Measurements from ENCODE around the gene LIF. TPM values are rescaled to one million over a fixed set of nuclear protein-coding genes. Genes with fewer than 3 reads are reported as not detected.

LIF gene
- total and polyA plus RNA-seq, 2 of the 4 experiments (the other 2 are of a cell fraction) = 130 to 214 TPM

DNA sequence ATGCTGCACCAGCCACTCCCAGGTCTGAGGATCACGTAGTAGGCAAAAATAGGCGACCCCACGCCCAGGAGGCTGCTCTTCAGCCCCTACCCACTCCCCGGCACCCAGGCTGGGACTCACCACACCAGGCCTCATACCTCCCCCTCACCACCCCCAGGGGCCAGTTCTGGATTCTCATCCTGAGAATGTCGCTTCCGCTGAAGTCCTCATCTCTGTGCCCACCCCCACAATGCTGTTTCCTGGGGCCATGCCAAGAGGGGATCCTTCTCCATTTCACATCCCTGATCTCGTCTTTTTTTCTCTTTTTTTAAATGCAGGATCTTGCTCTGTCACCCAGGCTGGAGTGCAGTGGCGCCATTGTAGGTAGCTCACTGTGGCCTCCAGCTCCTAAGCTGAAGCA lies 21.8 kb upstream of the LIF start:
- ATAC-seq (ENCODE audit: low read depth) (no peak), DNase-seq (no peak)
- Histone ChIP-seq H3K14ac (replicated peaks; ENCODE audit: low read depth, low read length) (no peak overlapping the region), H4K8ac (ENCODE audit: low read depth in 2 of 2, low read length in 2 of 2) (no peak overlapping the region), H3K9me3 (ENCODE audit: control insufficient read depth, insufficient read depth, low read length) (no peaks in the 10 kb centered on the region), H3K36me3 (ENCODE audit: control insufficient read depth, insufficient read depth, low read length) (no peaks in the 10 kb centered on the region), H3K4me2 (ENCODE audit: low read depth, low read length) (no peak overlapping the region), H4K5ac (ENCODE audit: low read depth, low read length) (no peak overlapping the region), H2AK5ac (ENCODE audit: low read depth, low read length) (no peak overlapping the region), H3K79me1 (ENCODE audit: low read depth in 1 of 2, low read length in 2 of 2) (no peaks in the 10 kb centered on the region), H3K4ac (ENCODE audit: low read depth, low read length) (no peak overlapping the region), H2BK120ac (ENCODE audit: low read depth, low read length) (no peak overlapping the region), H2AFZ (replicated peaks; ENCODE audit: low read length, poor library complexity) (no peak overlapping the region), H3K27me3 (ENCODE audit: control insufficient read depth, insufficient read depth, low read length) (no peaks in the 10 kb centered on the region), H3K9me1 (ENCODE audit: insufficient read depth, low read length) (no peaks in the 10 kb centered on the region; the same call in 1 of the 2 replicates), H2BK15ac (ENCODE audit: low read depth, low read length) (no peak overlapping the region), H3K18ac (ENCODE audit: low read depth, low read length) (no peak overlapping the region), H3K9ac (ENCODE audit: low read depth, low read length) (no peak overlapping the region), H3K27ac (ENCODE audit: insufficient read depth, low read length) (no peak overlapping the region), H4K20me1 (ENCODE audit: insufficient read depth, low read length) (no peaks in the 10 kb centered on the region), H2AK9ac (replicated peaks; ENCODE audit: low read depth, low read length, poor library complexity) (no peak overlapping the region), H3K4me1 (ENCODE audit: control insufficient read depth, insufficient read depth, low read length) (peaks cover 1% of the 10 kb centered on the region; the same call in 1 of the 2 replicates), H2BK20ac (ENCODE audit: low read depth, low read length) (no peak overlapping the region), H4K91ac (ENCODE audit: insufficient read depth, low read depth, low read length) (no peak overlapping the region), H2BK5ac (ENCODE audit: low read depth, low read length, poor library complexity, severe bottlenecking) (no peak overlapping the region), H3K23ac (ENCODE audit: low read depth, low read length) (no peak overlapping the region), H3K56ac (ENCODE audit: extremely low read depth, insufficient read depth, low read length) (no peak overlapping the region), H3K4me3 (ENCODE audit: insufficient read depth, low read depth, low read length) (no peak overlapping the region)
- intact Hi-C loops (cut with micrococcal nuclease) = no loop called here
- whole genome bisulfite sequencing, 2 experiments (ENCODE audit: extremely low coverage in 2 of 2, insufficient read length in 1 of 2) = 89% methylated on average over 6 of the region's 8 CpGs; no CpG with 5 or more reads in 1 of the 2 experiments
- dilution Hi-C loops (cut with HindIII; ENCODE audit: low sequenced_read_pairs, unreplicated experiment) = no loop called here
- TF ChIP-seq MAFK (IDR thresholded peaks at IDR 0.05; ENCODE audit: low read depth, low read length) (no peak), CHD1 (IDR thresholded peaks at IDR 0.05; ENCODE audit: low read depth, low read length) (no peak), RCOR1 (IDR thresholded peaks at IDR 0.05; ENCODE audit: insufficient replicate concordance, low read length) (no peak), RFX5 (IDR thresholded peaks at IDR 0.05; ENCODE audit: low read depth, low read length) (no peak), RAD21 (IDR thresholded peaks at IDR 0.05; ENCODE audit: low read length) (no peak), ELK1 (IDR thresholded peaks at IDR 0.05; ENCODE audit: borderline replicate concordance, low read depth, low read length) (no peak), MXI1 (IDR thresholded peaks at IDR 0.05; ENCODE audit: borderline replicate concordance, low read depth, low read length) (no peak), CEBPB (IDR thresholded peaks at IDR 0.05; ENCODE audit: low read depth, low read length) (no peak), CTCF (conservative IDR thresholded peaks at IDR 0.05; ENCODE audit: low read depth, low read length) (no peak), SMC3 (IDR thresholded peaks at IDR 0.05; ENCODE audit: low read depth, low read length) (no peak), NFE2L2 (IDR thresholded peaks at IDR 0.05; ENCODE audit: low read depth, low read length) (no peak), USF2 (IDR thresholded peaks at IDR 0.05; ENCODE audit: low read depth, low read length) (no peak), MAZ (IDR thresholded peaks at IDR 0.05; ENCODE audit: borderline replicate concordance, low read depth, low read length) (no peak)
- POLR2A ChIA-PET (ENCODE audit: unreplicated experiment) = no interaction called here
- CTCF ChIA-PET = no interaction called here
- in situ Hi-C loops (cut with MboI; ENCODE audit: low sequenced_read_pairs) = no loop called here
- BruUV-seq (replicated peaks) = no TSS peak
